GM23248 (cell line): Measurements from ENCODE around the gene RBFOX2.

ENCODE experiments used
- EZH2 ChIP-seq: fragments of 200-600 bp; sonication (generic); IDR thresholded peaks from 2 replicates; pipeline ENCODE4 v1.6.1; 2018; ENCODE audit warnings: antibody characterized with exemption, mild to moderate bottlenecking; ENCODE audit not compliant: insufficient read depth, poor library complexity, severe bottlenecking
- EZH2phosphoT487 ChIP-seq: fragments of 200-600 bp; sonication (generic); IDR thresholded peaks from 2 replicates; pipeline ENCODE4 v1.6.1; 2018; ENCODE audit warnings: antibody characterized with exemption, moderate library complexity, mild to moderate bottlenecking, low read depth; ENCODE audit not compliant: insufficient read depth

DNA sequence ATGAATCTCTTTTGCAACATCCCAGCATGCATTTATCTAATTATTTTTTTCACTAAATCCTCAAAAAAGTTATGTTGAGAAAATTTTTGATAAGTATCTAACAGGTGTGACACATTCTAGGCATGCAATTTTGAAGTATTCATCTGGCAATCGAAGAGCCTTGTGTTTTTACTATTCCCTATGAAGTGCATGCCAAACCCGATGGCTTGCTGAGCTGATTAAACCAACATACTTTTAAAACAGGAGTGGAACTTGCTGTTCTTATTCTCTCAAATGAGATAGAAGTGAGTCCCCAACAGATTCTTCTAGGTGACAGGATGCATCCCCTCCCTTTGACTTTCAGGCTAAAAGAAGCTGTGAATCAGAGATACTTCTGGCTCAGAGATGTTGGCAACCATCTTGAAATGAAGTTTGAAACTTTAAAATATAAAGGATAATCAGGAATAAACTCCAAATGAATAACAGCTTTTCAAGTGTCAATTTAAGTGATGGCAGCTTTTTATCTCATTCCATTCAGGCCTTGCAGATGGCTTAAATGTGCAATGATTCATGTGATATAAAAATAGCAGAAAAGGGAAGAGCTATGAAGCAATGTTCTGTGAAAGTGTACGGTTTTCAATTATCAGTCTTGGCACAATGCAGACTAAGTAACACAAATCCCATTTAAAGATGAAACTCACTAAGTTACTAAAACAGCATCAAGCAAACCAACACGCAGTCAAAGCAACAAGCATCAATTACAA lies 243.3 kb downstream of the RBFOX2 start:
- TF ChIP-seq EZH2phosphoT487 (no peak), EZH2 (no peak)
